ENCODE data around the gene IQCN.

The IQCN gene

DNA sequence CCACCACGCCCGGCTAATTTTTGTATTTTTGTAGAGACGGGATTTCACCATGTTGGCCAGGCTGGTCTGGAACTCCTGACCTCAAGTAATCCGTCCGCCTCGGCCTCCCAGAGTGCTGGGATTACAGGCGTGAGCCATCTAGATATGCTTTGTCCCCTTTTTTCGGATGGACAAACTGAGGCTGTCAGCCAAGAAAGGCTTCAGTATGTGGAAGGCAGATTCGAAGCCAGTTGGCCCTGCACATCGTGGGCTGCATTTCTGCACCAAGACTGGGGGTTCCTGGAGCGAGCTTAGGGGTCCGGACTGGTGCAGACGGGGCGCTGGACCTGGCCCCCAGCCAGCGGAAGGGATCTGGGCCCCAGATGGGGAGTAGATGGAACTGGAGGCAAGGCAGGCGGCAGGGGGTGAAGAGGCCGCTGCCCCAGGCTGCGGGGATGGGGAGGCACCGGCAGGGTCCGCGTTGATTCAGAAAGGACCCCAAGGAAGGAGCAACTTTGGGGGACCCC is 16.8 kb upstream of the IQCN start:
- TF ChIP-seq TCF12 (IDR thresholded peaks at IDR 0.05; ENCODE audit: low read depth) (no peak), NFIC (IDR thresholded peaks at IDR 0.05) (peak; percentile 45), TAF1 (IDR thresholded peaks at IDR 0.05; ENCODE audit: low read depth) (no peak), FOXM1 (IDR thresholded peaks at IDR 0.05; ENCODE audit: borderline replicate concordance, low read depth) (no peak), EGR1 (IDR thresholded peaks at IDR 0.05) (no peak), REST (IDR thresholded peaks at IDR 0.05; ENCODE audit: low read depth) (no peak), USF1 (IDR thresholded peaks at IDR 0.05) (no peak), CREB1 (IDR thresholded peaks at IDR 0.05; ENCODE audit: low read depth) (no peak), CEBPB (IDR thresholded peaks at IDR 0.05) (no peak)

DNA sequence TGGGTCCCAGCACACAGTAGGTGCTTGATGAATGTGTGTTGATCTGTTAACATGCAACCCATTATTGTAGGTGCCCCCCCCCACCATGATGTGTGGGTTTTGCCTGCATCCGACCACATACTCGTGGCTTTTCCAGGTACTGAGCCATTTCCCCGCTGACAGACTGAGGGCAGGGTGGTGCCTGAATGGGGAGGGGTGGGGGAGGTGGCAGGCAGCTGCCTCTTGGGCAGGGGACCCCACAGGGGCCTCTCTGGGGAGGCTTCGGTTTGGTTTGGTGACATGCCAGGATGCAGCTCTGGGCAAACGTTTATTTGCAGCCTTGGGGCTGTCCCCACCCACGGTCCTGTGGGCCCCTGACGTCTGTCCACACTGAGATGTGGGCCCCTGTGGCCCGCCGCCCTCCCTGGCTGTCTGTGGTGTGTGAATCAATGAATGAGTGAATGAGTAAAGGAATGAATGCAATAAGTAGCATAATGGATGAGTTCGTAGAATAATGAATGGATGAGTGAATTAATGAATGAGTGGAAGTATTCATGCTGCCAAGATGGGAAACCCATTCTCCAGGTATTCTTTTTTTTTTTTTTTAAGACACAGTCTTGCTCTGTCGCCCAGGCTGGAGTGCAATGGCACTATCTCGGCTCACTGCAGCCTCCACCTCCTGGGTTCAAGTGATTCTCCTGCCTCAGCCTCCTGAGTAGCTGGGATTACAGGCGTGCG is 16.2 kb upstream of the IQCN start:
- TF ChIP-seq NFIC (IDR thresholded peaks at IDR 0.05) (no peak), ZBTB7A (IDR thresholded peaks at IDR 0.05; ENCODE audit: low read depth) (peak; percentile 38; the same call in 1 of the 2 replicates)

- TF ChIP-seq CEBPB (IDR thresholded peaks at IDR 0.05): no peak
- no peak for TF ChIP-seq RAD21 (IDR thresholded peaks at IDR 0.05; ENCODE audit: low read depth)
- TF ChIP-seq, protein P1, sequence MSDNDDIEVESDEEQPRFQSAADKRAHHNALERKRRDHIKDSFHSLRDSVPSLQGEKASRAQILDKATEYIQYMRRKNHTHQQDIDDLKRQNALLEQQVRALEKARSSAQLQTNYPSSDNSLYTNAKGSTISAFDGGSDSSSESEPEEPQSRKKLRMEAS (IDR thresholded peaks at IDR 0.05): no peak
- TF ChIP-seq FOXM1 (IDR thresholded peaks at IDR 0.05; ENCODE audit: borderline replicate concordance, low read depth): no peak
- no peak for TF ChIP-seq ZBTB7A (IDR thresholded peaks at IDR 0.05; ENCODE audit: low read depth)
- no peak for TF ChIP-seq TEAD4 (IDR thresholded peaks at IDR 0.05)
- TF ChIP-seq NFIC (IDR thresholded peaks at IDR 0.05): no peak
- TF ChIP-seq TAF1 (IDR thresholded peaks at IDR 0.05; ENCODE audit: low read depth): no peak
- no peak for TF ChIP-seq EP300 (IDR thresholded peaks at IDR 0.05; ENCODE audit: borderline replicate concordance)
- TF ChIP-seq EGR1 (IDR thresholded peaks at IDR 0.05): no peak
- no peak for TF ChIP-seq REST (IDR thresholded peaks at IDR 0.05; ENCODE audit: low read depth)
These were observed 15.4 kb upstream of the IQCN start for GRCh38 chr19:18289471-18290301.

GRCh38 chr19:18287836-18288772 is 13.9 kb upstream of the IQCN start:
- TF ChIP-seq YY1 (IDR thresholded peaks at IDR 0.05; ENCODE audit: low read depth): no peak
- peak; percentile 52 for TF ChIP-seq TAF1 (IDR thresholded peaks at IDR 0.05; ENCODE audit: low read depth)
- TF ChIP-seq EGR1 (IDR thresholded peaks at IDR 0.05): peak; percentile 24; the same call in 1 of the 2 replicates
- TF ChIP-seq, protein P1 (IDR thresholded peaks at IDR 0.05): no peak
- TF ChIP-seq ZBTB7A (IDR thresholded peaks at IDR 0.05; ENCODE audit: low read depth): peak; percentile 99; the same call in 1 of the 2 replicates
- TF ChIP-seq NFIC (IDR thresholded peaks at IDR 0.05): peak; percentile 55; the same call in 1 of the 2 replicates
- no peak for TF ChIP-seq USF1 (IDR thresholded peaks at IDR 0.05)
- TF ChIP-seq RAD21 (IDR thresholded peaks at IDR 0.05; ENCODE audit: low read depth): peak; percentile 6; the same call in 1 of the 2 replicates
- no peak for TF ChIP-seq CEBPB (IDR thresholded peaks at IDR 0.05)
- peak; percentile 97 for TF ChIP-seq TEAD4 (IDR thresholded peaks at IDR 0.05)
- peak; percentile 87 for TF ChIP-seq EP300 (IDR thresholded peaks at IDR 0.05; ENCODE audit: borderline replicate concordance)
- TF ChIP-seq CREB1 (IDR thresholded peaks at IDR 0.05; ENCODE audit: low read depth): no peak
- peak; percentile 59; the same call in 1 of the 2 replicates for TF ChIP-seq FOXM1 (IDR thresholded peaks at IDR 0.05; ENCODE audit: borderline replicate concordance, low read depth)
- peak; percentile 95 for TF ChIP-seq TCF12 (IDR thresholded peaks at IDR 0.05; ENCODE audit: low read depth)
- TF ChIP-seq REST (IDR thresholded peaks at IDR 0.05; ENCODE audit: low read depth): no peak
